DMS153 (cell line): ENCODE measurements around the gene APBB2.

Experiments
- DNase-seq: peaks from one replicate; lab custom pipeline; 2025; lab: John Stamatoyannopoulos, UW

Gene APBB2

DNA sequence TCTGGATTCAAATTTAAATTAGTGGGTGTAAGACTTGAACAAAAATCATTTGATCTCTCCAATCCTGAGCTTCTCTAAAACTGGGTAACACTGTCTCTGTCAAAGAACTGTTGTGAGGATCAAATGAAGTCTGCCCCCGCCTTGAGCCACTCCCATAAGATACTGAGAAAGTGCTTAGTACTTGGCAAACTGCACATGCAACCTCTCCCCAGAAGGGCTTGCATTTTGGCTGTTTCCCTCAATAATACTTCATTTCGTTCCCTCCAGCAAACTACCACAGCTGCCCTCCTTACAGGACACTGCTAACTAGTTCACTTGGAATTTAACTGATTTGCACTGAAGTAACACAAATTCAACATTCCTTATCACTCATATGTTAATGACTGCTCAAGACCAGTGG, 79.8 kb downstream of the APBB2 start:
- DNase-seq: no peak

DNA sequence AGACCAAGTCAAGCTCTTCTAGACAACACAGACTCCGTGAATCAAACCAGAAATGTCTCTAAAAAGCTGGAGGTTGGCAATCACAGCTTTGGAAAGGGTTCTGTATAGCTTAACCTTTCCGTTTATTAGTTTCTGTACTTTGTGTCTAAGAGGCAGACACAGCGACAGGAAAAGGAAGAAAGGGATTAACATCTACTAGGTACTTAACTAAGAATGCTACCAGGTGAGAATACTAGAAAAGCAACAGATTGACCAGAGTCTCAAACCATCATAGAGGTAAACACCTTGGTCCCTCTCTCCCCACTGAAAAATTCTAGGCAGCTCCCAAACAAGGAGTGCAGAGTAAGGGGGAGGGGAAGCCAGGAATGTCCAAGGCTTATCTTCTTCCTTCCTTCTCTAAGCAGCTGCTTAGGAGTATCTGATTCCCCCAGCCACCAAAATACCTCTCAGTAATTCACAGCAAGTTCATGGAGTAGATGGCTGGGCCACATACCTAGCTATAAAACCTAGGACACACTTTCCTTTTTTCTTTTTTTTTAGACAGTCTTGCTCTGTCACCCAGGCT, 80.8 kb downstream of the APBB2 start:
- DNase-seq: no peak

DNA sequence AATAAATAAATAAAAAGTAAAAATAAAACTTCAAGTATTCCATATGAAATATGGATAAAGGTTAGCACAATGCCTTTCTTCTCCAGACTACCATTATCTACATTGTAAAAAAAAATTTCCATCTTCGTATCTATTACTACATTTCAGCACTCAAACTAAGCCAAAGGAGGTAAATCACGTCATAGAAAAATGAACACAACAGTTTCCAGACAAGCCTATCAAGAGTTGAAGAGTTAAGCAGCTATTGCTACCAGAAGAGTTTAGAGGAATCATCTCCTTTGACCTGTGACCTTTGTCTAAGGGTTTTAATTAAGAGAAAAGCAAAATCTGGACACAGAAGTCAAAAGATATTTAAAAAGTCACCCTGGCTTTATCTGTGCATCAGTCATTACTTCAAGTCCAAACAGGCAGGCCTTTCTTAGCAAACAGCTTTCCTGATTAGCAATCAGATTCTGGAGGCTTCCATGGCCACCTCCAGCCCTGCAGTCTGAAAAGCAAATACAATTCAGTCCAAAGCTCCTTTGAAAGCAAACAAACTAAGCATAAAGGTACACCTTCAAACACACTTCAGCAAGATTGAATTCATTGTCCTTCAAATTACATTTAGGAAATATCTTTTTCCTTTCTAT, 82.2 kb downstream of the APBB2 start:
- no peak for DNase-seq

DNA sequence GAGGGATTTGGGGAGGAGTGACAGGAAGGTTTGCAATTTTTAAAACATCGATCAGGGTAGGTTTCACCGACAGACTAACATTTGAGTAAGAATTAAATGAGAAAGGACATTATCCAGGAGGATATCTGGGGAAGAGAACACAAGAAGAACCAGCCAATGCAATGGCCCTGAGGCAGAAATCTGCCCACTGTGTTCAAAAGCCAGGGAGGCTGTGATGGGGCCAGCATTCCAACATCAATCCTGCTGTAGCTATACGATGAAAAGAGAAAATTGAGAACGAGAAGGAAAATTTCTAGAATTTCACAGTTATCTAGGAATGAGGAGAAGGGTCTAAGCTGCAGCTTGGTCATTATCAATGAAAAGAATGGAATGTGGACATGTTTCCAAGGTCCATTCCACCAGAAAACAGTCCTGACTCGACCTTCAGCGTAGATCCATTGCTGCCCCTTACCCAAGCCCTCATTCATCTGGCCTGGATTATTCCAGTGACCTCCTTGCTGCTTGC, 84.4 kb downstream of the APBB2 start:
- no peak for DNase-seq

DNA sequence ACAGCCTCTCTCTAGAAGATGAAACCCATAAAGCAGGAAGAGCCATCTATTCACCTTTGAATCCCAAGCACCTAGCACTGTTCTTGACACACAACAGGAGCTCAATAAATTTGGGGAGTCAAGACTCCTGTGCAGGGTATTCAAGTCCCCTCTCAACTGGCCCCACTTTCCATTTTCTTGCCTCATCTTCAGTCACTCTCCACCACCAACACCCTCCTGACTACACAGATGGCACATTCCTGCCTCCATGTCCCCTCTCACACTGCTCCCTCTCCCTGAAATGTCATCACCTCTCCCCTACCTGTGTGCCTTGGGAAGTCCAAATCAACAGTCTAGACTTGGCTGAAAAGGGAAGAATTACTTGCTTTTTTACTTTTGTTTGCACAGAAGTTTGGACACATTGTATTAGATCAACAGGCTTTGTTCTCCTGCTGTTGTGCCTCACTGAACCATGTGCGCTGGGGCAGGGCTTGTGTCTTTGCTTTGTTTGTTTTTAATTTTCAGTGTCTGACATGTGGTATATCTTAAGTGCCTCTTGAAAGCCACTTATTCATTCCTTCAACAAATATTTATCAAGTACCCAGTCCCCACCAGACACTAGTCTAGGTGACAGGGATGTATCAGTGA, 85.1 kb downstream of the APBB2 start:
- DNase-seq: no peak

DNA sequence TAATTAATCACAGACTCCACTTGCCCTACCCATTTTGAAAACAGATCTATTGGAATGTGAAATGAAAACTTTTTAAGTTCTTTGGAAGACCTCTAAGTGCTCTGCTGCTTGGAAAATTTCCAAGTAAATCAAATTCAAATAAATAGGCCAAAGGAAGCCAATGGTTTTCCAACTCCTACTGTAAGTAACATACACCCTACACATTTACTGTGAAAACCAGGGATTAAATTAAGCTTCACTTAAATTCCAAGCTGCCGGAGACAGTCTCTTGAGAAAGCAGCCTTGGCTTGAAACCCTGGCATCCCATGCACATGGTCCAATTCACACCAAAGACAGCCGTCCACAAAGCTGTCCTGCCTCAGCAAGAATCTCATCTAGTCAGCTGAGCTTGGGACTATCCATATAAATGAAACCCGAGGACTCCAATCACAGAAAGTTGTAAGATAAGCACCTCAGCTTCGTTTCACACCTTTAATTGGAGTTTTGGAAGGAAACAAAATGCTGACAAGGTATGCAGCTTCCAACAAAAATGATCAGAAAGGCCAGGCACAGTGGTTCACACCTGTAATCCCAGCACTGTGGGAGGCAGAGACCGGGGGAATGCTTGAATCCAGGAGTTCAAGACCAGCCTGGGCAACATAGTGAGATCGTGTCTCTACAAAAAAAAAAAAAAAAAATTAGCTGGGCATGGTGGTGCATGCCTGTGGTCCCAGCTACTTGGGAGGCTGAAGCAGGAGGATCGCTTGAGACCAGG, 88.6 kb downstream of the APBB2 start:
- no peak for DNase-seq

DNA sequence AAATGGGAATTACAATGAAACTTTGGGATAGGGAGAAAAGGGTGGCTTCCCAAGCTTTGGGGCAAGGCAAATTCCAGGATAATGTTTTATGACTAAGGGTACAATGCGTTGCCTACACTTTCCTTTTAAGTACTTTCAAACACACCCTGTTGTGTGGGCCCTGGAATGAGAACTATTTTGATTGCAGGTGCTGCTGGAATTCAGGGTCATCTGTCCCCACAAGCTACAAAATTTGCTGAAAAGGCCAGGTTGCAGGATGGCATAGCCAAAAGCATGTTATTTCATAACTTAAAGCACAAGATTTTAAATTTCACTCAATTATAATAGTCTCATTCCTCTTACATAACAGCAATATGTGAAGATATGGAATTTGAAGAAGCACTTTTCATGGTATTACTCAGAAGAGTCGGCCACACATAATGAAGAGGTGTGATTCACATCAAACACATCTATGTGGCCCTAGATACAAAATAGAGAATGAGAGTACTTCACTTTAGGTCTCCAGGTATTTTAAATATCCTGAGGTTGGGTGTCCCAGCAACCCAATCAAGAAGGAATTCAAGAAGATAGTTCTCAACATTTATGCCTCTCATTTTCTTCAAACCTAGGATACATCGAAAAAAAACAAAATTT, 89.3 kb downstream of the APBB2 start:
- DNase-seq: no peak

DNA sequence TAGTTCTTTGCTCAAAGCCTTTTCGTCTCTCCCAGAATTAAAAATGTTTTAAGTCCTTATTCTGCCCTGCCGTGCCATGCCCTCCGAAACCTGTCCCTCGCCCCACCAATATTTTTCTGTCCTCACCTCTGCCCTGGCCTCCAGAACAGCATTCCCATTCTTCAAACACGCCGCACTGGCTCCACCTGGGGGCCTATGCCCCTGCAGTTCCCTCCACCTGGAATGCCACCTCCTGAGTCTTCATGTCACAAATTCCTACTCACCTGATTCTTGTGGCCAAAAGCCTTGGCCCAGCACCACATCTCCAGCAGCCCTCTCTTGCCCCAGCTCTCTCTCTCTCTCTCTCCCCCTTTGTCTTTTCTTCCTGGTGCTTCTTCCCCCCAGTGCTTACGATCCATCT, 91.6 kb downstream of the APBB2 start:
- no peak for DNase-seq

DNA sequence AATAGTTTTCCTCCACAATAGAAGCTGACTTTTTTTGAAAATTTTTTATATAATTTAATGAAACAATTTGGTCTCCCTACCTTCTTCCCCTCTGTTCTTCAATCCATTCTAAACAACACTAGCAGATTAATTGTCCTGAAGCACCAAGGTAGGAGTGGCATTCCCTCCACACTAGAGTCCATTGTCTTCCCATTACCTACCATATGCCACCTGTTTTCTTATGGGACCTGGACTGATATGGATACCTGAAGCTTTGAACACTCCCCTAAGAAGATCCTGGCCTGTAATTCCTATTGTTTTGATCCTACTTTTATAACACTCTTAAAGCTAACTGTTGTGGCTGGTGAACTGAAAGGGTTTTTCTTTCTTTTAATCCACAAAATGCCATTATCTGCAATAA, 92.0 kb downstream of the APBB2 start:
- no peak for DNase-seq

DNA sequence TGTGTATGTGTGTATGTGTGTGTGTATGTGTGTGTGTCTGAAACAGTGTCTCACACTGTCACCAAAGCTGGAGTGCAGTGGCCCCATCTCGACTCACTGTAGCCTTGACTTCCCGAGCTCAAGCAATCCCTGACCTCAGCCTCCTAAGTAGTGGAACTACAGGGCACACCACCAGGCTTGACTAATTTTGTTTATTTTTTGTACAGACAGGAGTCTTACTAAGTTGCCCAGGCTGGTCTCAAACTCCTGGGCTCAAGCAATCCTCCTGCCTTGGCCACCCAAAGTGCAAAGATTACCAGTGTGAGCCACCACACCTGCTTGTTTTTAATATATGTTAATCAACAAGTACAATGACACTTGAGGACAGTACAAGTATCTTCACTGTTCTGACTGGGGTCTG, 92.4 kb downstream of the APBB2 start:
- DNase-seq: no peak

DNA sequence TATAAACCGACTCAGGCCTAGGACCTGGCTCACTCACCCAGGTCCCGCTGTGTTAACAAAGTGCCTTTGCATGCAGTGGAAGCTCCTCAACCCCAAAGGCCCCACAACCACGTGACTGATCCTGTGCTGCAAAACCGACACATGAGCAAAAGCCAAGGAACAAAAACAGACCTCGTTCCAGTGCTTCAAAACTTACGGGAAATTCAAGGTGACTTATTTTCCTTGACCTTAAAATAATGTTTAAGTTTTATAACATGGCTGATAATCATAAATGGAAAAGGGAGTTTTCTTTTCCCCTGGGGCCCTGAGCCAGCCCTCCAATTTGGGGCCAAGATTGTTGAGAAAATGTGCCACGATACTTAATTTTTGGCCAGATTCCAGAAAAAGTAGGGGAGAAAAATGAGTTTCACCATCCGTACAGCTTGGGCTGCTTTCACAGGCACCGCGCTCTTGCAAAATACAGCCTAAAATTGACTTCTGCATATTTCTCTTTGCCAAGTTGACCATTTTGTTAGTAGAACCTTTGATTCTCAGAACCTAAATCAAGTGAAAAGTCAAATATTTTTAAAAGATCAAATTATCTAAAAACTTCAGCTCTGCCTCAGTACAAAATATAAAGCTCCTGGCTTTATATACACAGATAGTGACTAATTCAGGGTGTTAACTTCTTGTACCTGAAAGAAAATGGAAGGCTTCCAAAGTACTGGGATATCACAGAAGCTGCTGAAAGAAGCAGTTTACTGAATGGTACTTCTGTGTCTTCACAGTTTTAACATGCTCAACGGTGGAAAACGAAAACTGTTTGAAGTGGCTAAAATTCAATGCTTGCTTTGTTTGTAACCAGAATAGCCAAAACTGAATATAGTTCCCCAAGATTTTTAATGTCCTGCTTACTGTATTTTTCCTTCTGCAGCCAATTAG, 93.8 kb downstream of the APBB2 start:
- no peak for DNase-seq

DNA sequence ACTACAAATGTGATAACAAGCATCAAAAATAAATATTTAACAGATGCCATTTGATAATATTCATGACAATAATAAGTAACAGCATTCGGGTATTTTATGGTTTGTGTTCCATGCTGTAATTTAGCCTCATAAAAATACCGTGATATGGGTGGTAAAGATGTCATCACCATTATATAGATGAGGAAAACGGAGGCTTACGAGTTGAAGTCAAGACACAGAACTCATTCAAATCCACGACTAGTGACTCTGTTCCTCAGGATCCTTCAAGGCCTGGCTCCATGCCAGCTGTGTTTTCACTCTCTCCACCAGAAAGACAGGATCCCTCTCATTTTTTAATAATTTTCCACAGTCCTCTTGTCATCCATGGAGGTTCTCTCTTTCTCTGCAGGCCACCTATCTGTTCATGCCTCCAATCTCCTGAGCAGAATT, 94.5 kb downstream of the APBB2 start:
- no peak for DNase-seq

DNA sequence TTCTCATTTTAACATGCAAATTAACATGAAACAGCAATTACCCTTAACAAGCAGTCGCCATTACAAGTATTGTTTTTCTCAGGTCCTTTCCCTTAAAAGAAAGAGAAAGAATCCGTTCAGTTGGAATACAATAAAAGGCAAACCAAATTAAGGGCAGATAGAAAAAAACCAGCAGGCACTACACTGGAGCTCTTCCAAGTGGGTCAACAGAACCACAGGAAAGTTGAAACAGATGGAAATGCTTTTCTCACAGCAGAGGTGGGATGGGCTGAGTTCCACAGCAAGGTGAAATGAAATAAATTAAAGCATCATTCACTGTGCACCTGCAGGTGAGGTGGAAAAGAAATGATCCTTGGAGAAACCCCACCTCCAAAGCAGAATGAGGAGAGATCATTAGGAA, 102.6 kb downstream of the APBB2 start:
- no peak for DNase-seq

DNA sequence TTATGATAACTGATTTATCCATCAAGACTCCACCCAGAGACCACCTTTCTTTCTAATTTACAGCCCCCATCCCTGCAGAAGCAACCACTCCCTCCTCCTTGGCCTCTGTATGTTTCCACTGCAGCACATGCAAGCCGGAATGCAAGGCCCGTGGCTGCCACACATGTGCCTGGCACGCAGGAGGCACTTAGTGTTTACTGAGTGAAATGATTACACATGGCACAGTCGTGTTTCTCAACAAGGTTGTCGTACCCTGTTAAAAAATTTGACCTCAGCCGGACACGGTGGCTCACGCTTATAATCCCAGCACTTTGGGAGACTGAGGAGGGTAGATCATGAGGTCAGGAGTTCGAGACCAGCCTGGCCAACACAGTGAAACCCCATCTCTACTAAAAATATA, 104.3 kb downstream of the APBB2 start:
- DNase-seq: no peak

DNA sequence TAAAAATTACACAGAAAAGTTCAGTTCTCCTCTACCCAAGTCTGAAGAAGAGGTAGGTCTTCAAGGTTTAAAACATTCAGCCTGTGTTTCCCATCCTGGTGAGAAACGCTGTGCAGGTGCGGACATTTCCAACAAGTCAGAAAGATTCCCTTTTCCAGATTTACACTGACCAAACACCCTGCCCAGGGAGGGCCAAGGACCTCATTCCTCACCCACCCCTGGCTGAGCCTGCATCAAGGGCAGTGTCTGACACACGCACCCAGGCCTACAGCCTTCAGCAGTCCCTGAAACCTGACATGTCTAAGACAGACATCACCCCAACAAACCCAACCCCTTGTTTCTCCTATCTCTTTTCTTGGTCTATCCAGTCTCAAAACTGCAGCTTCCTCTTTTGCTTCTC, 105.9 kb downstream of the APBB2 start:
- no peak for DNase-seq

DNA sequence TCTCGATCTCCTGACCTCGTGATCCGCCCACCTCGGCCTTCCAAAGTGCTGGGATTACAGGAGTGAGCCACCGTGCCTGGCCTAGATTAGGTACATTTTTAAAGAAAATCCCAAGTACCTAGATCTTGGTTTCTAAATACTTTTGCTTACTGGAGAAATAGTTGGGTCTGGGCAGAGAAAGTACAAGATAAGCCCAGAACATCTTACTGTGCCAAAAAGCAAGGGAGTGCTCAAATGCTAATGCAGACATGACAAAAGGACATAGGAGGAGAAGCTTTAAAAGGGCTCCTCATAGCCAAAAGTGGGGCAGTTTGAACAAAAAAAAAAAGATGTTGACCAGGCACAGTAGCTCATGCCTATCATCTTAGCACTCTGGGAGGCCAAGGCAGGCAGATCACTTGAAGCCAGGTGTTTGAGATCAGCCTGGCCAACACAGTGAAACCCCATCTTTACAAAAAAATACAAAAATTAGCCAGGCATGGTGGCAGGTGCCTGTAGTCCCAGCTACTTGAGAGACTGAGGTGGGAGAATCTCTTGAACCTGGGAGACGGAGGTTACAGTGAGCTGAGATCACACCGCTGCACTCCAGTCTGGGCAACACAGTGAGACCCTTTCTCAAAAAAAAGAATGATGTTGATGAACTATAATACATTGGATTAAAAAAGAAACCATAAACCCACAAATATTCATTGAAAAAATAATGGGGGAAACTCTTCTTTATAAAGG, 107.5 kb downstream of the APBB2 start:
- DNase-seq: no peak

DNA sequence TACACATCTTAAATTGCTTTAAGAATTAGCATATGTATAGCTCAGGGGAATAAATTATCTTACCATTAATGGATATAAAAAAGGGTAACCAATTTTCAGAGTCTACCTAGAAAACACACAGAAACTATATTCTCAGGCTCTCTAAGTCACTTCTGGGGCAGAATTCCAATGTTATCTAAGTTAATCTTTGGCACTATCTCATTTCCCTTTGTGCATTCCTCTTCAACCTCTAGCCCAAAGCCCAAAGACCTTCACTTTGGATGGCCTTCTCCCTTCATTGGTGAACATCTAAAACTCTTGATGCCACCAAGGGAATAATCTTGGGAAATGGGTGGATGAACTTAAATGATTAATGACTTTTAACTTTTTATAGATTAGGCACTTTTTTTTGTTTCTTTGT, 108.3 kb downstream of the APBB2 start:
- no peak for DNase-seq

DNA sequence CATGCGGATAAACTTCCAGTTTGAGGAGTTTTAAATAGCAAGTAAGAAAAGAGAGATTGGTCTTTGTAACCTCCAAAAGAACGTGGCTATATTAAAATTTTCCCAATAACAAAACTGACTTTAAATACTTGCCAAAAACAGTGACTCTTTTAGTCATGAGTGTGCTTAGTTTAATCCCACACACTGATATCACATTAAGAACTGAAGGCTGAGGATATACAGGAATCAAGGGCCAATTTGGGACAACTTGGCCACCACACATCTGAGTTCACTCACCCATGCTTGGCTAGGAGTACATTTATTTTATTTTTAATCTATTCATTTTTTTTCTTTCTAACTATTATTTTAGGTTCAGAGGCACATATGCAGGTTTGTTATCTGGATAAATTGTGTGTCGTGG, 110.2 kb downstream of the APBB2 start:
- DNase-seq: no peak

DNA sequence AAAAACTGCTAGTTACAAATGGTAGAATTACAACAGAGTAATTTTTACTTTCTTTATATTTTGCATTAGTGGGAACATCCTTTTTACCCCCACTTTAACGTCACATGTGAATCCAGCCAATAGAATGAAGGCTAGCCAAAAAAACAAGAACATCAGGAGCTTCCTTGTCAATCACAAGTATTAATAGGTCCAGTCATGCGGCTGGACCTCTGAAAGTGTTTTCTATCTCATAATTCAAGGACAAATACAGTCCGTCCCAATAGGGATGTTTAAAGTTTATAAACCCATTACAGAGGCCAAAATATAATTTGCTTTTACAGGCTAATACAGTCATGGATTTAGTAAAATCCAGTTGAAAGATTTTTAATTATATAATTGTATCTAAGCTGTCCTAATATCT, 110.7 kb downstream of the APBB2 start:
- DNase-seq: no peak

DNA sequence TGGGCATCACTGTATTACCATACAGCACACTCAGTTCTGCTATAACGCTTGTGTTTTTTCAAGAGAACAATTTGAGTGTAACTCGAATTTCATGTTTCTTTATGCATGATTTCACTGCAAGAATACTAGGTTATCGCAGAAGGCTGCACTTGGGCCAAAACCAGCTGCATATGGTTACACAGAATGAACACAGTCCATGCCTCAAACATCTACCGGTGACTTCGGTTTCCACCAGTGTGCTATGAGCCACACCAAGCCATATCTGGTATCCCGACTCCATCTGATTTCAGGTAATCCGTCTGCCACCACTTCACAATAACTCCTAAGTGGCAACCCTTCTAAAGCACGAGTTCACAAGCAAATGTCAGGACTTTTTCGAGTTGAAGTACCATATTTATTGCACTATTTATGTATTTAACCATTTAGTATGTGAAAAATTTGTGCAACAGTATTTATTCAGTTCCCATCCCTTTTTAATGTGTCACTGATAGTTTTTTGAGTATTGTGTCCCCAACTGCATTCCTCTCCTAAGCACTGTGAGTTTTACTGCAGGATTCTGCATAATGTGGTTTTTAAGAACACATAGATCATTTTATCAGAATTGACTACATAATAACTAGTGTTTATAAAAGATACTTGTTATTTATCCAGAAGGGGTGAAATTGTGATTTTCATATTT, 111.8 kb downstream of the APBB2 start:
- DNase-seq: no peak
